ENCODE results near the gene SCRN1.
"Not testable (repeated sequence)": the region's sequence is repeated elsewhere in the genome, so short reads cannot be mapped to it uniquely, and the experiment has no call there.

SCRN1 gene

GRCh38 chr7:29970158-29970557, 19.4 kb downstream of the SCRN1 start:
- no peak overlapping the region for H3K4me3 ChIP-seq (ENCODE audit: low read depth, low read length)

GRCh38 chr7:29969738-29970137, 19.9 kb downstream of the SCRN1 start:
- H3K4me3 ChIP-seq (ENCODE audit: low read depth, low read length) = no peak overlapping the region

GRCh38 chr7:29968683-29969395, 20.8 kb downstream of the SCRN1 start:
- H3K4me3 ChIP-seq (ENCODE audit: low read depth, low read length) = no peak overlapping the region

- no peak overlapping the region for H3K4me3 ChIP-seq (ENCODE audit: low read depth, low read length)
Measured at GRCh38 chr7:29965030-29965429, 24.6 kb downstream of the SCRN1 start.

- no peak overlapping the region for H3K4me3 ChIP-seq (ENCODE audit: low read depth, low read length)
Measured at GRCh38 chr7:29962035-29962434, 27.6 kb downstream of the SCRN1 start.

GRCh38 chr7:29961611-29962010, 28.0 kb downstream of the SCRN1 start:
- H3K4me3 ChIP-seq (ENCODE audit: low read depth, low read length) = not testable (repeated sequence)

GRCh38 chr7:29958667-29959358, 30.8 kb downstream of the SCRN1 start:
- H3K4me3 ChIP-seq (ENCODE audit: low read depth, low read length) = no peak overlapping the region

GRCh38 chr7:29957521-29958310, 31.9 kb downstream of the SCRN1 start:
- no peak overlapping the region for H3K4me3 ChIP-seq (ENCODE audit: low read depth, low read length)

- H3K4me3 ChIP-seq (ENCODE audit: low read depth, low read length) = no peak overlapping the region
Measured at GRCh38 chr7:29956487-29956836, 33.1 kb downstream of the SCRN1 start.

- no peak overlapping the region for H3K4me3 ChIP-seq (ENCODE audit: low read depth, low read length)
Measured at GRCh38 chr7:29955799-29956486, 33.7 kb downstream of the SCRN1 start.

- no peak overlapping the region for H3K4me3 ChIP-seq (ENCODE audit: low read depth, low read length)
Measured at GRCh38 chr7:29955075-29955792, 34.4 kb downstream of the SCRN1 start.

GRCh38 chr7:29953726-29954347, 35.8 kb downstream of the SCRN1 start:
- H3K4me3 ChIP-seq (ENCODE audit: low read depth, low read length) = no peak overlapping the region

- no peak overlapping the region for H3K4me3 ChIP-seq (ENCODE audit: low read depth, low read length)
Measured at GRCh38 chr7:29951206-29951605, 38.4 kb downstream of the SCRN1 start.

GRCh38 chr7:29950480-29950879, 39.1 kb downstream of the SCRN1 start:
- no peak overlapping the region for H3K4me3 ChIP-seq (ENCODE audit: low read depth, low read length)

- no peak overlapping the region for H3K4me3 ChIP-seq (ENCODE audit: low read depth, low read length)
Measured at GRCh38 chr7:29948587-29948986, 41.0 kb downstream of the SCRN1 start.

- no peak overlapping the region for H3K4me3 ChIP-seq (ENCODE audit: low read depth, low read length)
Measured at GRCh38 chr7:29946428-29947186, 43.0 kb downstream of the SCRN1 start.

GRCh38 chr7:29945259-29945809, 44.3 kb downstream of the SCRN1 start:
- H3K4me3 ChIP-seq (ENCODE audit: low read depth, low read length) = no peak overlapping the region

GRCh38 chr7:29940199-29940598, 49.4 kb downstream of the SCRN1 start:
- no peak overlapping the region for H3K4me3 ChIP-seq (ENCODE audit: low read depth, low read length)

GRCh38 chr7:29937132-29937531, 52.5 kb downstream of the SCRN1 start:
- H3K4me3 ChIP-seq (ENCODE audit: low read depth, low read length) = no peak overlapping the region
